ENCODE measurements around the gene CD9.

The CD9 gene

DNA sequence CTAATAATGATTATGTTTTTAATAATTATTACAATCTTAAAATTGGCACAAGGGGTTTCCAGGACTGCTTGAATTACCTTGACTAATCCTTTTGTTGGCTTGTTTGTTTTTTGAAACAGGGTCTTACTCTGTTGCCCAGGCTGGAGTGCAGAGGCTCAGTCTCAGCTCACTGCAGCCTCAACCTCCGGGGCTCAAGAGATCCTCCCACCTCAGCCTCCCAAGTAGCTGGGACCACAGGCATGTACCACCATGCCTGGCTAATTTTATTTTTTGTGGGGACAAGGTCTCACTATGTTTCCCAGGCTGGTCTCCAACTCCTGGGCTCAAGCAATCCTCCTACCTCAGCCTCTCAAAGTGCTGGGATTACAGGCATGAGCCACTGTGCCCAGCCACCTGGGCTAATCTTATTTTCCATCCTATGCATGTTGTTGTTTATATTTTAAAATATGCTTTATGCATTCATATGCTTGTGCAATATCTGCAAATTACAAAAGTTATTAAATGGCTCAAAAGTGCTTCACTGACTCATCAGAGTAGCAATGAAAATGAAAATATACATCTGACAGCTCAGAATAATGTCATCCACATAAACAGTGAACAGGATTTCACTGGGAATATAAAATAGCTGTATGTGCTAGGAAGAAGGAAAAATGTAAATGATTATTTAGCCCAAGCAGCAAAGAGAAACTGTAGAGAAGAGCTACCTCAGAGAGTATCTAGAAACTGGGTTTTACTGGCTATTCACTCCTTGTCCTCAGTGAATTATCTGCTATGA, 85.5 kb downstream of the CD9 start:
- FAIRE-seq (no peak), DNase-seq (ENCODE audit: extremely low spot score, insufficient read length, low read depth) (no peak)
